Hepatocyte (in vitro differentiated cells): ENCODE measurements around the gene RAET1E. TPM values are rescaled to one million over a fixed set of nuclear protein-coding genes. Genes with fewer than 3 reads are reported as not detected.

Experiments used
- DNase-seq: peaks from one replicate; pipeline ENCODE4 v3.0.0-alpha.2; 2016; ENCODE audit warnings: low spot score
- H2AFZ ChIP-seq: fragments of 200-600 bp; sonication (generic); 2 replicates; pipeline ENCODE4 v1.6.0; 2016; ENCODE audit warnings: antibody characterized with exemption, mild to moderate bottlenecking
- H3K27ac ChIP-seq: fragments of 200-600 bp; sonication (generic); 2 replicates; pipeline ENCODE4 v1.5.1; 2016; ENCODE audit warnings: mild to moderate bottlenecking
- H3K27me3 ChIP-seq: fragments of 200-600 bp; sonication (generic); 2 replicates; pipeline ENCODE4 v1.6.1; 2016
- H3K36me3 ChIP-seq: fragments of 200-600 bp; sonication (generic); replicated peaks from 2 replicates; pipeline ENCODE4 v1.5.1; 2016; ENCODE audit warnings: low read depth; ENCODE audit not compliant: insufficient read depth
- H3K4me1 ChIP-seq: fragments of 200-600 bp; sonication (generic); 2 replicates; pipeline ENCODE4 v1.5.1; 2016; ENCODE audit warnings: mild to moderate bottlenecking, moderate library complexity; ENCODE audit not compliant: insufficient read depth
- H3K4me2 ChIP-seq: fragments of 200-600 bp; sonication (generic); 2 replicates; pipeline ENCODE4 v1.6.0; 2016
- H3K4me3 ChIP-seq: fragments of 200-600 bp; sonication (generic); 2 replicates; pipeline ENCODE4 v1.5.1; 2016; ENCODE audit warnings: mild to moderate bottlenecking
- H3K79me2 ChIP-seq: fragments of 200-600 bp; sonication (generic); 2 replicates; pipeline ENCODE4 v1.6.0; 2017; ENCODE audit warnings: mild to moderate bottlenecking
- H3K9me2 ChIP-seq: fragments of 200-600 bp; sonication (generic); replicated peaks from 2 replicates; pipeline ENCODE4 v1.6.0; 2017; ENCODE audit warnings: mild to moderate bottlenecking; ENCODE audit not compliant: insufficient read depth
- H3K9me3 ChIP-seq: fragments of 200-600 bp; sonication (generic); 2 replicates; pipeline ENCODE4 v1.5.1; 2016; ENCODE audit warnings: low read depth, mild to moderate bottlenecking
- H4K20me1 ChIP-seq: fragments of 200-600 bp; sonication (generic); 2 replicates; pipeline ENCODE4 v1.6.0; 2016; ENCODE audit warnings: mild to moderate bottlenecking; ENCODE audit not compliant: insufficient read depth, poor library complexity, severe bottlenecking
- EZH2 ChIP-seq: fragments of 200-600 bp; sonication (generic); IDR thresholded peaks from 2 replicates; pipeline ENCODE4 v1.6.1; 2016; ENCODE audit warnings: antibody characterized with exemption, mild to moderate bottlenecking, borderline replicate concordance
- EZH2phosphoT487 ChIP-seq: fragments of 200-600 bp; sonication (generic); IDR thresholded peaks from one replicate; pipeline ENCODE4 v1.6.1; 2018; ENCODE audit warnings: antibody characterized with exemption, mild to moderate bottlenecking, low read depth, moderate library complexity; ENCODE audit not compliant: unreplicated experiment, severe bottlenecking
- WGBS: methylation state at CpG from one replicate; pipeline ENCODE4 v1.1.6; 2016; ENCODE audit warnings: low lambda C conversion rate; ENCODE audit errors: missing lambda C conversion rate; 5-methylcytosine and 5-hydroxymethylcytosine counted together
- polyA plus RNA-seq: library from polyadenylated mRNA; unstranded; fragments of >200 nt; fragmentation: Nextera tagmentation; extraction: Ambion mirVana; gene quantifications from 2 replicates; pipeline ENCODE4 v1.2.1, GENCODE V29; 2016
- total RNA-seq: library from RNA; depleted of rRNA; stranded (reverse); fragments of >200 nt; gene quantifications from 2 replicates; pipeline ENCODE4 v1.2.3, GENCODE V29; 2014
- TF ChIP-seq, protein P1 (sequence below): fragments of 200-600 bp; sonication (generic); IDR thresholded peaks from 2 replicates; pipeline ENCODE4 v1.5.1; 2016; ENCODE audit warnings: antibody characterized with exemption, mild to moderate bottlenecking; ENCODE audit not compliant: poor library complexity

The RAET1E gene
- total and polyA plus RNA-seq, 2 experiments from 2014 or later, result not detected

DNA sequence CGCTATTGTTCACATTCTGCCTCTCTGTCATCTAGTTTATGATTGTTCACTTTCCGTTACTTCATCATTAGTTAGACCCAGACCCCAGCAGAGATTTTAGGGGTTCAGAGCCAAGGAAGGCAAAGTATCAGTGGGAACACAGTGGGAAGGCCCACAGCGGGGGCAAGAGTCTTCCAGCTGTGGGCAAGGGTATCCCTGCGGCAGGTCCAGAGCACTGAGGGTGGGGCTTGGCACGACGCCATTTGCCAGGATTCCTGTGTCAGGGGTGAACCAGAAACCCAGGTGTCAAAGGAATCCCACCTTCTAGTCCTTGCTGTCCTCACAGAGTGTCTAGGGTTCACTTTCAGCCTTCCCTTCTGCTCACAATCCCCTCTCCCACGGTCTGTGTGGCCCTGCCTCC, 13.3 kb downstream of the RAET1E start:
- H3K79me2 ChIP-seq, result no peaks in the 10 kb centered on the region
- no peak overlapping the region for H2AFZ ChIP-seq
- no peaks in the 10 kb centered on the region for H3K9me3 ChIP-seq
- H3K27me3 ChIP-seq, result no peaks in the 10 kb centered on the region
- no peaks in the 10 kb centered on the region for H3K9me2 ChIP-seq
- DNase-seq, result no peak
- no peaks in the 10 kb centered on the region for H3K4me1 ChIP-seq
- H3K4me3 ChIP-seq, result no peak overlapping the region
- TF ChIP-seq, protein P1, sequence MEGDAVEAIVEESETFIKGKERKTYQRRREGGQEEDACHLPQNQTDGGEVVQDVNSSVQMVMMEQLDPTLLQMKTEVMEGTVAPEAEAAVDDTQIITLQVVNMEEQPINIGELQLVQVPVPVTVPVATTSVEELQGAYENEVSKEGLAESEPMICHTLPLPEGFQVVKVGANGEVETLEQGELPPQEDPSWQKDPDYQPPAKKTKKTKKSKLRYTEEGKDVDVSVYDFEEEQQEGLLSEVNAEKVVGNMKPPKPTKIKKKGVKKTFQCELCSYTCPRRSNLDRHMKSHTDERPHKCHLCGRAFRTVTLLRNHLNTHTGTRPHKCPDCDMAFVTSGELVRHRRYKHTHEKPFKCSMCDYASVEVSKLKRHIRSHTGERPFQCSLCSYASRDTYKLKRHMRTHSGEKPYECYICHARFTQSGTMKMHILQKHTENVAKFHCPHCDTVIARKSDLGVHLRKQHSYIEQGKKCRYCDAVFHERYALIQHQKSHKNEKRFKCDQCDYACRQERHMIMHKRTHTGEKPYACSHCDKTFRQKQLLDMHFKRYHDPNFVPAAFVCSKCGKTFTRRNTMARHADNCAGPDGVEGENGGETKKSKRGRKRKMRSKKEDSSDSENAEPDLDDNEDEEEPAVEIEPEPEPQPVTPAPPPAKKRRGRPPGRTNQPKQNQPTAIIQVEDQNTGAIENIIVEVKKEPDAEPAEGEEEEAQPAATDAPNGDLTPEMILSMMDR, result no peak
- TF ChIP-seq EZH2phosphoT487, result no peak
- TF ChIP-seq EZH2, result no peak
- H3K4me2 ChIP-seq, result no peak overlapping the region
- H4K20me1 ChIP-seq, result no peaks in the 10 kb centered on the region
- 88% methylated on average over 7 of the region's 7 CpGs for WGBS
- H3K27ac ChIP-seq, result no peak overlapping the region
- H3K36me3 ChIP-seq, result no peaks in the 10 kb centered on the region

DNA sequence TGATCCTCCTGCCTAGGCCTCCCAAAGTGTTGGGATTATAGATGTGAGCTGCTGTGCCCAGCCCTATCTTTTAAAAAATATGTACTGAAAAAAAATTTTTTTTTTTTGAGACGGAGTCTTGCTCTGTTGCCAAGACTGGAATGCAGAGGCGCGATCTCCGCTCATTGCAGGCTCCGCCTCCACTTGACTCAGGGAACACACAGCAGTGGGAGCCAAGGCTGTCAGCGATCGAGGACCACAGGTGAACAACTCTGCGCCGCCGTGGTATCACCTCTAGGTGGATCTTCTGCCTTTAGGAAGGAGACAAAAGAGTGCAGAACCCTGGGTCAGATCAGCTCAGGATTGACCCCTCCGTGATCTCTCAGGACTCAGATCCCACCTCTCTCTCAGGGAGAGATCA, 13.7 kb downstream of the RAET1E start:
- Histone ChIP-seq H4K20me1 (no peaks in the 10 kb centered on the region), H3K27ac (no peak overlapping the region), H3K79me2 (no peaks in the 10 kb centered on the region), H3K36me3 (no peaks in the 10 kb centered on the region), H3K4me1 (no peaks in the 10 kb centered on the region), H3K9me2 (no peaks in the 10 kb centered on the region), H2AFZ (no peak overlapping the region), H3K27me3 (no peaks in the 10 kb centered on the region), H3K4me3 (no peak overlapping the region), H3K4me2 (peak overlapping the region; percentile 51), H3K9me3 (no peaks in the 10 kb centered on the region)
- peak; percentile 57 for DNase-seq
- TF ChIP-seq EZH2 (no peak), EZH2phosphoT487 (no peak)
- TF ChIP-seq, protein P1, result no peak
- 39% methylated on average over 11 of the region's 11 CpGs for WGBS

DNA sequence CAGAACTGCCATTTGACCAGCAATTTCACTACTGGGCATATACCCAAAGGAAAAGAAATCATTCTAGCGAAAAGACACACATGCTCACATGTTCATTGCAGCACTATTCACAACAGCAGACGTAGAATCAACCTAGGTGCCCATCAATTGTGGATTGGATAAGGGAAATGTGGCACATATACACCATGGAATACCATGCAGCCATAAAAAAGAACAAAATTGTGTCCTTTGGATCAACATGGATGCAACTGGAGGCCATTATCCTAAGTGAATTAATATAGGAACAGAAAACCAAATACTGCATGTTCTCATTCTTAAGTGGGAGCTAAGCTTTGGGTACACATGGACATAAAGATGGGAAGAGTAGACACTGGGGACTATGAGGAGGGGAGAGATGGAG, 16.1 kb downstream of the RAET1E start:
- no peak for DNase-seq
- Histone ChIP-seq H3K9me3 (no peaks in the 10 kb centered on the region), H3K4me3 (no peak overlapping the region), H3K4me2 (no peak overlapping the region), H3K4me1 (no peaks in the 10 kb centered on the region), H3K27ac (no peak overlapping the region), H3K36me3 (no peaks in the 10 kb centered on the region), H2AFZ (no peak overlapping the region), H3K9me2 (no peaks in the 10 kb centered on the region), H3K27me3 (no peaks in the 10 kb centered on the region), H4K20me1 (no peaks in the 10 kb centered on the region), H3K79me2 (no peaks in the 10 kb centered on the region)
- WGBS, result 89% methylated on average over 2 of the region's 2 CpGs
- TF ChIP-seq EZH2phosphoT487, result no peak
- TF ChIP-seq EZH2, result no peak
- TF ChIP-seq, protein P1, result no peak
